H1 (cell line): ENCODE measurements around the gene NME9. TPM values are rescaled to one million over a fixed set of nuclear protein-coding genes. Genes with fewer than 3 reads are reported as not detected.

ENCODE experiments used
- CHD1 ChIP-seq: IDR thresholded peaks from 2 replicates; pipeline ENCODE4 v1.6.1; 2012; ENCODE audit warnings: low read depth, low read length, improper control_type of control experiment
- HDAC6 ChIP-seq: IDR thresholded peaks from one replicate; pipeline ENCODE4 v1.7.1; 2012; ENCODE audit warnings: low read depth, mild to moderate bottlenecking, inconsistent platforms, low read length, moderate library complexity
- POLR2A ChIP-seq, 2 experiments: IDR thresholded peaks; 1 replicate in 1 of 2; 2 replicates in 1 of 2; pipeline ENCODE4 v1.6.1; 2011; ENCODE audit warnings: low read depth in 2 of 2, low read length in 2 of 2, mild to moderate bottlenecking in 2 of 2; ENCODE audit errors: control extremely low read depth in 1 of 2
- SP2 ChIP-seq: IDR thresholded peaks from 2 replicates; pipeline ENCODE4 v1.6.1; 2012; ENCODE audit warnings: mild to moderate bottlenecking, low read length, inconsistent platforms
- TAF7 ChIP-seq: optimal IDR thresholded peaks from 2 replicates; pipeline ENCODE3; 2011; ENCODE audit warnings: low read depth, mild to moderate bottlenecking, inconsistent platforms, low read length, moderate library complexity, borderline replicate concordance
- TCF12 ChIP-seq: IDR thresholded peaks from 2 replicates; pipeline ENCODE4 v1.6.1; 2011; ENCODE audit warnings: low read depth, mild to moderate bottlenecking, low read length
- polyA plus RNA-seq, 7 experiments: library from polyadenylated mRNA; depleted of rRNA in 3 of 7; stranded (reverse) in 5 of 7; unstranded in 2 of 7; fragments of >200 nt in 5 of 7; fragments of 200-250 nt in 2 of 7; gene quantifications; 1 replicate in 5 of 7; 2 replicates in 1 of 7; 4 replicates in 1 of 7; pipeline versions ENCODE4 v1.2.1 to v1.2.3, GENCODE V29; 2011 to 2013; ENCODE audit warnings: missing spikeins in 2 of 7, mixed read lengths in 2 of 7
- total RNA-seq: library from RNA; stranded (reverse); fragmentation: NEBNext Ultra II Directional; extraction: Animal tissue kit (Norgen Biotek cat#: 25700); gene quantifications from 2 replicates; pipeline ENCODE4 v1.2.1, GENCODE V29; 2021

The NME9 gene
- total and polyA plus RNA-seq, 2 of the 8 experiments (the other 6 are each of a cell fraction or from before 2014, with no cell fraction given) = 0.11 TPM; not detected in 1

GRCh38 chr3:138349926-138350665 lies 20.4 kb upstream of the NME9 start (continued):
- no peak for TF ChIP-seq HDAC6
- TF ChIP-seq TCF12 = no peak
- no peak for TF ChIP-seq CHD1
- no peak for TF ChIP-seq SP2
- no peak for TF ChIP-seq POLR2A (IDR thresholded peaks at IDR 0.05; ENCODE audit: control extremely low read depth in 1 of 2, low read depth in 2 of 2, low read length in 2 of 2)
- no peak for TF ChIP-seq TAF7
